LNCaP clone FGC (cell line): Measurements from ENCODE around the gene TCAF1.

ENCODE experiments used
- DNase-seq: peaks from one replicate; pipeline ENCODE4 v3.0.0-alpha.2; 2011; ENCODE audit warnings: low read depth
- H3K4me3 ChIP-seq: 2 replicates; pipeline ENCODE4 v1.5.1; 2011; ENCODE audit warnings: mild to moderate bottlenecking, low read depth, low read length, control low read depth
- CTCF ChIP-seq: IDR thresholded peaks from 2 replicates; pipeline ENCODE4 v1.5.1; 2012; ENCODE audit warnings: mild to moderate bottlenecking; ENCODE audit not compliant: control insufficient read depth, insufficient read depth; ENCODE audit errors: extremely low read depth

TCAF1 gene

GRCh38 chr7:143910473-143911248, 8.7 kb upstream of the TCAF1 start:
- DNase-seq, result no peak
- no peak for TF ChIP-seq CTCF
- H3K4me3 ChIP-seq, result no peak overlapping the region

GRCh38 chr7:143909863-143910262, 7.9 kb upstream of the TCAF1 start:
- DNase-seq, result no peak
- no peak overlapping the region for H3K4me3 ChIP-seq
- no peak for TF ChIP-seq CTCF

DNA sequence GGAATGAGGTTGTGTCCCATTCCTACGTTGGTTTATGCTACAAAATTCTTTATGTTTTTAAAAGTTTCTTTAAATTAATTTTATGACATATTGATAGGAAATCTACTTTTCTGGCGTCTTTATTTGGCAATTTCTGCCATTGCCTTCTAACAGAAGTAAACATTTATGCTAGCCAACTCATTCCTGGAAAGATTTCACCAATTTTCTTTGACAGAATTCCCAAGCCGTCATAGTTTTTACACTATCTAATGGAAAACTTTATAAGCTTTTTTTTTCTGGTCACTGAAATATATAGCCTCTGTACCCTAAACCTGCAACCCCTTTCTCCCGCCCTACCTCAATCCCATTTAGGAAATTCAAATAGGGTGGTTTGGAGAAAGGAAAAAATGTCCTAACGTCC, 6.1 kb upstream of the TCAF1 start:
- no peak for DNase-seq
- TF ChIP-seq CTCF, result no peak
- H3K4me3 ChIP-seq, result no peak overlapping the region

DNA sequence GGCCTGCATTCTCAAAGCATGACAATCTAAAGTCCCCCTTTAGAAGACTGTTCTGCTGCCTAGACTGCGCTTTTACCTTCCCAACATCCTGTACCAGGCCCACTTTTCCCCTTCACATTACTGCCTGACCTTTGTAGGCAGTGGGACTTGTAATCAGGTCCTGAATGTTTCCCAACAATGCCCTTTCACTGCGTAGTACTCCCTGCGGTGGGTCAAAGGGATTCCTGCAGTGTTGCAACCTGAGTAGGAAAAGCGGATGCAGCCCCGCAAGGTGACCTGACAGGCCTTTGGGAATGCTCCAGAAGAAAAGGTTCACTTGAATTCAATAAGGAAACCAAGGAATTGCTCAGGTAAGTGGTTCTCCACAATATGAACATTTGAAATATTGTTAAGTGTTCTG, 4.9 kb upstream of the TCAF1 start:
- DNase-seq, result no peak
- no peak overlapping the region for H3K4me3 ChIP-seq
- TF ChIP-seq CTCF, result no peak

- no peak for TF ChIP-seq CTCF
- no peak overlapping the region for H3K4me3 ChIP-seq
- no peak for DNase-seq
Measured at GRCh38 chr7:143906151-143906550, 4.2 kb upstream of the TCAF1 start.

DNA sequence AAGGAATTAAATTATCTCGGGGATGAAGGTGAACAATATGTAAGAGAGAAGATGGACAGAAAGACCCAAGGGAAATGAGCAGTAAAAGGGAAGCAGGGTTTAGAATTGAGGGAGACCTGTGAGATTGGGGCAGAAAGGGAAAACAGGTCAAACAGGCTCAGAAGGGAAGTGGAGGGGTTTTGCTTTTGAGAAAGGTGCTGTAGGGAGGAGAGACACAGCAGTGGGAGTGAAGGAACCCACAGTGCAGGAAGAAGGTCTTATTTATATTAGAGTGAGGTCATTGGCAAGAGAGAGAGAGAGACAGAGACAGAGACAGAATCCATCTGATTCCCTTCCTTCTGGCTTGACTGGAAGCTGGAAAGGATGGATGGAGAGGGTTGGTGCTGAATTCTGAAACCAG, 3.5 kb upstream of the TCAF1 start:
- no peak for DNase-seq
- H3K4me3 ChIP-seq, result no peak overlapping the region
- no peak for TF ChIP-seq CTCF

DNA sequence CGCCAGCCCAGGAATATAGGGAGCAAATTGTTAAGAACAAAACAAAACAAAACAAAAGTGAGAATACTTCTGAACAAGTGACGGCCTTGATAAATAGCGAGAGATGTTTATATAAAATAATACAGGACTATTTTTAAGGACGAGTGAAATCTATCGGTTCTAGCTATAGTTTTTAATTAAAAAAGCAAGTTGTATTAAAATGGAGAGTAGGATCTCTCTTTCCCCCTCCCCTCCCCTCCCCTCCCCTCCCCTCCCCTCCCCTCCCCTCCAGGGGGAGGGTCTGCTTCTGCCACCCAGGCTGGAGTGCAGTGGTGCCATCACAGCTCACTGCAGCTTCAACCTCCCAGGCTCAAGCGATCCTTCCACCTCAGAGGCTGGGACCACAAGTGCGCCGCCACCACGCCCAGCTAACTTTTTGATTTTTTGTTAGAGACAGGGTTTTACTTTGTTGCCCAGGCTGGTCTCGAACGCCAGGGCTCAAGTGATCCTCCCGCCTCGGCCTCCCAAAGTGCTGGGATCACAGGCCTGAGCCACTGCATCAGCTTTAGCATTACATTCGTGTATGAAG, 440 bp upstream of the TCAF1 start:
- no peak for DNase-seq
- no peak overlapping the region for H3K4me3 ChIP-seq
- no peak for TF ChIP-seq CTCF
